Myocyte (in vitro differentiated cells): ENCODE measurements around the gene KRTAP13-3. TPM values are rescaled to one million over a fixed set of nuclear protein-coding genes. Genes with fewer than 3 reads are reported as not detected.

Source experiments
- DNase-seq: peaks from one replicate; pipeline ENCODE4 v3.0.0-alpha.2; 2012; ENCODE audit warnings: low read depth
- polyA plus RNA-seq: library from polyadenylated mRNA; unstranded; fragments of >200 nt; gene quantifications from one replicate; pipeline ENCODE4 v1.2.1, GENCODE V29; 2012; ENCODE audit warnings: missing spikeins
- total RNA-seq: library from RNA; depleted of rRNA; stranded (reverse); fragments of >200 nt; gene quantifications from 2 replicates; pipeline ENCODE4 v1.2.3, GENCODE V29; 2014

The KRTAP13-3 gene
- not detected in 2 replicates for total RNA-seq
- polyA plus RNA-seq: not detected

GRCh38 chr21:30425826-30426225, at the start of gene KRTAP13-3:
TSS of gene KRTAP13-3 (minus strand) at chr21:30425926. CDS start at chr21:30425912, 14 bp downstream.
- DNase-seq: no peak

GRCh38 chr21:30468900-30469714, 43.4 kb upstream of the KRTAP13-3 start:
- no peak for DNase-seq

GRCh38 chr21:30463713-30464112, 38.0 kb upstream of the KRTAP13-3 start:
- no peak for DNase-seq

GRCh38 chr21:30448514-30448913, 22.8 kb upstream of the KRTAP13-3 start:
- no peak for DNase-seq

- no peak for DNase-seq
These were observed 21.3 kb upstream of the KRTAP13-3 start for GRCh38 chr21:30447056-30447455.

GRCh38 chr21:30444204-30444603, 18.5 kb upstream of the KRTAP13-3 start:
- DNase-seq: no peak

- no peak for DNase-seq
These were observed 17.5 kb upstream of the KRTAP13-3 start for GRCh38 chr21:30443226-30443625.

GRCh38 chr21:30439975-30440374, 14.2 kb upstream of the KRTAP13-3 start, which contains the start of gene KRTAP15-1:
TSS of gene KRTAP15-1 (plus strand) at chr21:30440275. CDS start at chr21:30440328, 53 bp downstream.
- no peak for DNase-seq

GRCh38 chr21:30437010-30437565, 11.4 kb upstream of the KRTAP13-3 start:
- DNase-seq: no peak

GRCh38 chr21:30434033-30434631, 8.4 kb upstream of the KRTAP13-3 start:
- DNase-seq: no peak

GRCh38 chr21:30430170-30430655, 4.5 kb upstream of the KRTAP13-3 start, which contains the start of gene KRTAP13-4:
TSS of gene KRTAP13-4 (plus strand) at chr21:30430220. CDS start at chr21:30430276, 56 bp downstream.
- DNase-seq: no peak

GRCh38 chr21:30426731-30427130, 1.0 kb upstream of the KRTAP13-3 start:
- DNase-seq: no peak

- no peak for DNase-seq
These were observed 9.7 kb downstream of the KRTAP13-3 start for GRCh38 chr21:30415993-30416392.

GRCh38 chr21:30408782-30409494, 16.8 kb downstream of the KRTAP13-3 start:
- DNase-seq: no peak

- DNase-seq: no peak
These were observed 30.0 kb downstream of the KRTAP13-3 start, which contains the start of gene KRTAP13-1 for GRCh38 chr21:30395731-30396130. TSS of gene KRTAP13-1 (plus strand) at chr21:30396031. CDS start at chr21:30396087, 56 bp downstream.

GRCh38 chr21:30391492-30392025, 34.2 kb downstream of the KRTAP13-3 start:
- DNase-seq: no peak

- no peak for DNase-seq
These were observed 43.5 kb downstream of the KRTAP13-3 start for GRCh38 chr21:30382201-30382600.
